IPS DF 19.7 (cell line): Measurements from ENCODE around the gene IAH1.
"Not testable (repeated sequence)": the region's sequence is repeated elsewhere in the genome, so short reads cannot be mapped to it uniquely, and the experiment has no call there.

Source experiments
- DNase-seq: peaks from one replicate; pipeline ENCODE4 v3.0.0-alpha.2; 2013; ENCODE audit warnings: low read depth, low spot score

The IAH1 gene

GRCh38 chr2:9473308-9473984 lies 905 bp upstream of the IAH1 start:
- no peak for DNase-seq

- DNase-seq: no peak
These were observed 378 bp upstream of the IAH1 start for GRCh38 chr2:9473985-9474360.

DNA sequence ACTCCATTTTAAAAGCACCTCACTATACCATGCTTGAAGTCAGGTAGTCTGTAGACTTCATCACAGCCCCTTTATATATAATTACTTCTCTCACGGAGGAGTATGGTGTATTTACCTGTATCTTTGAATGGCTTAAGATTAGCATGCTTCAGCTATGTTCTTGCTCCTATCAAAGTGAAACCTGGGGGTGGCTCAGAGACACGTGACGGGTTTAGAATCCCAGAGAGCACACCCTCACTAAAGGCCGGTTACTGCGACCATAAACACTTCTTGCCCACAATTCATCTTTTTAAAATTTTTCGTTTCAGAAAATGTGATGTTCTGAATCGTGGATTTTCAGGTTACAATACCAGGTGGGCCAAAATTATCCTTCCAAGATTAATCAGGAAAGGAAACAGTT lies 3.6 kb downstream of the IAH1 start:
- no peak for DNase-seq

DNA sequence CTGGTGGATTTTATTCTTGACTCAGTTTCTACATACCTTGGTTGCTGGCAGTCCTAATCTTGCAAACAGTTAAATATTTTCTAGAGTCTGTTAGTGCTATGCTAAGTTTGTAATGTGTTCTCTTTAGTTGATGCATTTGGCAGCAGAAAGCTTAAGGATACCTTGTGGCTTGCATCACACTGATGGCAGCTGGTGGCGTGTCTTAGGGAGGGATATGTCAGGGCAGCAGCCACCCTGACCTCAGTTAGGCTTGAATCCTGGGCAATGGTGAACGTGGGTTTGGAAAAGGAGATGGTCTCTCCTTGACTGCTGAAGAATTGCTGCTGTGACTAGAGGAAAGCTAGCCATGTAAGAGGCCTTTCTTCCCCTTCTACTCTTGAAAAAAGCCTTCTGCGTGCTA lies 4.2 kb downstream of the IAH1 start:
- DNase-seq: no peak

- DNase-seq: no peak
These were observed 5.8 kb downstream of the IAH1 start for GRCh38 chr2:9480157-9480556.

GRCh38 chr2:9483107-9483506 lies 8.8 kb downstream of the IAH1 start:
- DNase-seq: no peak

DNA sequence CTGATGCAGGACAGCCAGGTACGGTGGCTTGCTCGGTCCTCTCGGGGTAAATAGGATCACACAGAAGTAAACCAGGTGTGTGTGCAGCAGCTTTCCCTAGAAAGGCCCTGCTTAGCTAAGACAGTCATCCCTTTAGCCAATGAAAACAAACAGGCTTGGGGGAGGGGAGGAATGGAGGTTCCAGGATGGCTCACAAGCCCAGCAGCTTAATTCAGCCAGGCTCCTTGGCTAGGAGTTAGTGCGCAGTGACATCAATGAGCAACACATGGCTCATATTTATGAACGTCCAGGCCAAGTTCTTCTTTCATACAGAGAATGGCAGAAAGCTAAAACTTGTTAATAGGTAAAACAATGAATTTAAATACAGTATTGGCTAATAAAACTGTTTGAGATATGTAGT lies 10.2 kb downstream of the IAH1 start:
- no peak for DNase-seq

- no peak for DNase-seq
These were observed 14.5 kb downstream of the IAH1 start for GRCh38 chr2:9488583-9489547.

DNA sequence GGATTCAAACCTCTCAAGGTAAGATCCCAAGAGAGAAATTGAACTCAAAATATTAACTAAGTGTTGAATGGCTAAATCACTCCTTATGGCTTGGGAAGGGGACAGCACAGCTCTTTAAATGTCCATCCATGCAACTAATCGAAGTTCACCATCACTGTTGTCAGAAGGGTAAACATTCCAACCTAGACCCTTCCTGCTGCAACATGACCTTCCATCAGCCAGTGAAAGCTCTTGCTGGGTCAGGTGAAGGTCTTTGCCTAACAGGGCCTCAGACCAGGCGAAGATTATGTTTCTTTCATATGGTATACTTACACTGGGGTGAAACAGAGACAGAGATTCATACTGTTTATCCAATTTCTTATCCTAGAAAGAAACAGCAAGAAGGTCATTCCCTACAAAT lies 16.4 kb downstream of the IAH1 start:
- DNase-seq: no peak

DNA sequence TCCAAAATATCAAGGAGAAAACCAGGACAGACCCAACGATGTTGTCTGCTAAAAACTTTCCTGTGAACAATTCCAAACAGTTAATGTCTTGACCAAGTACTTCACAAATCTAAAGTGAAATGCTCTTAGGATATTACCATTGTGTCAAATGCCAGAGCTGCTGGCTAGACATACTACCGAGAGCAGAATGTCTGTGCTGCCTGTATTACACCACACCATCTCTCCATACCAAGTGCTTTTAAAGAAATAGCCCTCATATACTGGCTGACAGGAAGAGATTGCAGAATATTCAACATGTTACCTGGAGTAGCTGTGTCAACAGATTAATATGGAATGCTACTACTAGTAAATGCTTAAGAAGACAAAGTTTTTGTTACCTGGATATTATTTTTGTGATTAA lies 18.6 kb downstream of the IAH1 start:
- no peak for DNase-seq

DNA sequence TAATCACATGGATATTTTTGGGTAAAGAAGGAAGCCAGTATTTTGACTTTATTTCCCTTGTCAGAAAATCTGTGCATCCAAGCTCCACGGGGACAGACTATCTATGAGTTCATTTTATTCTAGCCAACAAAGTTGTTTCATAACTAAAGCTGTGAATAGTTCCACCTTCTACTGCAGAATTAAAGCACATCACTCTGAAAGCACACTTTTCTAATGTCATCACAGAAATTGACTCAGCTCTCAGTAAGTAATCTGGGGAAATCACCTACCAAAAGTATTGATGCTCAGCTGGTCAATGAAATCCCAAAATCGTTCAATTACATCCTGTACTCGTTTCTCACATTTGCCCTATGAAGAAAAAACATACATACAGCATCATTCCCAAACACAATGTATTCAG lies 19.1 kb downstream of the IAH1 start:
- DNase-seq: no peak

DNA sequence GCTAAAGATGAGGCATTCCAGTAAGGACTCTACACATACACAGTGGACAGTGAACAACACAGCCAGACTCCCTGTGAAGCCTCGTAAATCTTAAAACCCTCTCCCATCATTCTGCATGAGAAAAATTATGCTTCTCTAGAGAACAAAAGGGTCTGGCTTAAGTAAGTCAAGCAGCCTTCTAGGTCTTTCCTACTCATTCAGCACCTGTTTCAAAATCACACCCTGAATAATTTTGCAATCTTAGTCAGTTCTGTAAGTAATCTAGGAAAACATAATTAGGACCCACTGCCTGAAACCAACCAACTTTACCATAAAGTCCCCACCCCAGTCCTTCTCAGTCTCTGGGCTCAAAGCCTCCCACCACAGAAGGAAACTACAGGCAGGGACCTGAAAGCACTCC lies 19.7 kb downstream of the IAH1 start:
- DNase-seq: no peak

DNA sequence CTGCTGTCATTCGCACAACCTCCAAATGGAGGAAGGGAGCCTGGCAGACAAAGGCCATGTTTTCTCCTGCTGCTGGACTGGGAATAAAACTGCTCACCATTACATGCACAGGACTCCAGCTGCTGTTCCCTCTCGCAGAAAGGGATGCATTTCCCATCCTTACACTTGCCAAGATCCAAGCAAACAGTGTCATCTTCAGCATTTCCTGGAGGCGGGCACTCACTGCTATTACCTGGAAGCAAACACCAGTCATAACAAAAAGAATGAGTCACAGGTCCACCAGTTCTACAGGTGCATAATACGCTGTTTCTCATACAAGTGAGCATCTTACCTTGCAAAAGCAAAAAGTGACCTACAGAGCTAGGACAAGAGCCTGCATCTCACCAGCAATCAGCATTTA lies 22.7 kb downstream of the IAH1 start:
- no peak for DNase-seq

GRCh38 chr2:9498210-9498609 lies 23.9 kb downstream of the IAH1 start:
- no peak for DNase-seq

DNA sequence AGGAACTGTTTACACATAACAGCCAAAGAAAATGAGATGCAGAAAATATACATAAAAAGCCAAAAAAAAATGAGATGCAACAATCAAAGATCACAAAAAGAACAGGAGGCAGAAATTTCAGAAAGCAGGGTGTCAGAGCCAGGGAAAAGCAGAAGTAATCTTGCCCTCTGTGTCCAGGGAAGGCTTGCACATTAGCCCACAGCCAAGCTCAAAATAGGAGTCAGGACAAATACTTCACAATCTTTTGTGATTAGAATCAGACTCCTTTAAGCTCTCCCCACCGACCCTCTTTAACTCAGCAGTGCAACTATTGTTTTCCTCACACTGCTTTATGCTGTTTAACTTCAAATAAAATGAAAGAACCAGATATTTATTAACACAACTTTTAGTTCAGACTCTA lies 34.6 kb downstream of the IAH1 start:
- DNase-seq: no peak

GRCh38 chr2:9513946-9514345 lies 39.6 kb downstream of the IAH1 start:
- not testable (repeated sequence) for DNase-seq

DNA sequence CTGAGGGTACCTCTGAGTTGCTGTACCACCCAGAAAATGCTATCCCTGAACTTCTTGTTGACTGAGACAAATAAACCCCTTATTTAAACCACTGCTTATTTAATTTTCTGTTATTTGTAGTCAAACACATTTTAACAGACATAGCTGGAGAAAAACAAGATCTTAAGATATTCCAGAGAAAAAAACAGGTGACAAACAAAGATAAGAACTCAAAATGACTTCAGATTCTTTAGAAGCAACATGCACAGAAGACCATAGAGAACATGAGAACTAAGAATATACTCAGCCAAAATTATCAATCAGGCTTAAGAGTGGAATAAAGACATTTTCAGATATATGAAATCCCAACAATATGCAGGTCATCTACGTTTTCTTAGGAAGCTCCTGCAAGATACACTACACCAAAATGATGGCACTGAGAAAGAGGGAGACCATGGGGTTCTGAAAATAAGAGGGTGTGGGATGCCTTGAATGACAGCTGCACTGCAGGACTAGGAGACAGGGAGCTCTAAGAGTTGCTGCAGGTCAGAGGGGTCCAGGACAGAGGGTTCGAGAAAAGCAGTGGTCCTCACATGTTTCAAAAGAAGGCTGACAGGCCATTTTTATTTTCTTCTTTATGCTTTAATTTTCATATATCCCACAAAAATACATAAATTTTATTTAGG lies 42.9 kb downstream of the IAH1 start:
- no peak for DNase-seq

DNA sequence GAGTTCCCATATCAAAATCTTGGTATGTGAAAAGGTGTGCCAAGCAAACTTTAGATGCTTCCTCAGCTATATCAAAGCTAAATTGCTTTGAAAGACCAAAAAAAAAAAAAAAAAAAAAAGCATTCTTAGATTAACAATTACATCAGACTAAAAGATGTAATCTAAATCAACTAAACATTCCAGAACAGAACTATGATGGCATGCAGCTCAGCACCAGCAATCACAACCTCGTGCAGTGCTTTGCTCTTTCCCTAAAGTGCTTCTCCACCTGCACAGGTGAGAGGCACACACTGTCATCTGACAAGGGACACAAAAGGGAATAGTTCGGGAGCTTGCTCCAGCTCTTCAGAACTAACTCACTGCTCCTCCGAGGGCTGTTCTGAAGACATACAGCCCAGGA lies 43.8 kb downstream of the IAH1 start:
- DNase-seq: no peak

DNA sequence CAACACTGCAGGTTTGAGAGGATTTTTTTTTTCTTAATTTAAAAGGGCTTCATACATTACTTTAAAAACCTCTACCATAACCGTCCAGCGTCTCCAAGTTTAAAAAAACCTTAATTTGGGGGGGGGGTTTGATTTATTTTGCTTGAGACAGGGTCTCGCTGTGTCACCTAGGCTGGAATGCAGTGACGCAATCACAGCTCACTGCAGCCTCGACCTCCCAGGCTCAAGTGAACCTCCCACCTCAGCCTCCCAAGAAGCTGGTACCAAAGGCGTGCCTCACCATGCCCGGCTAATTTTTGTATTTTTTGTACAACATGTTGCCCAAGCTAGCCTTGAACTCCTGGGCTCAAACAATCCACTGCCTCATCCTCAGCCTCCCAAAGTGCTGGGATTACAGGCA lies 44.4 kb downstream of the IAH1 start:
- no peak for DNase-seq

DNA sequence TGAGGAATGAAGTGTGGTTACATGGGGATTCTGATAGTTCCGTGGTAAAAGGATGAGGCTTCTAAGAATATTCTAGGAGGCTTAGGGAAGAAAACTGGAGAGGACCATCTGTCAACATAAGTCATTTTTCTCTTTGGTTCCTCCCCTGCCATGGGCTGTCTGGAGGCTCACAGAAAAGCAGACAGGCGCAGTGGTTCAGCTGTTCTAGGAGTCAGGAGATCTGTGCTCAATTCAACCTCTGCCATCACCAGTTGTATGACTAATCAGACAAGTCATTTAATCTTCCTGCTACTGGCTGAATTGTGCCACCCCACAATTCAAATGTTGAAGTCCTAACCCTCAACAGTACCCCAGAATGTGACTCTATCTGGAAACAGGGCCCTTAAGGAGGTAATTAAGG lies 44.9 kb downstream of the IAH1 start:
- no peak for DNase-seq

GRCh38 chr2:9524291-9524690 lies 49.9 kb downstream of the IAH1 start:
- DNase-seq: no peak

- DNase-seq: no peak
These were observed 50.9 kb downstream of the IAH1 start for GRCh38 chr2:9525266-9525665.
